Measurements from ENCODE around the gene MAJIN.

DNA sequence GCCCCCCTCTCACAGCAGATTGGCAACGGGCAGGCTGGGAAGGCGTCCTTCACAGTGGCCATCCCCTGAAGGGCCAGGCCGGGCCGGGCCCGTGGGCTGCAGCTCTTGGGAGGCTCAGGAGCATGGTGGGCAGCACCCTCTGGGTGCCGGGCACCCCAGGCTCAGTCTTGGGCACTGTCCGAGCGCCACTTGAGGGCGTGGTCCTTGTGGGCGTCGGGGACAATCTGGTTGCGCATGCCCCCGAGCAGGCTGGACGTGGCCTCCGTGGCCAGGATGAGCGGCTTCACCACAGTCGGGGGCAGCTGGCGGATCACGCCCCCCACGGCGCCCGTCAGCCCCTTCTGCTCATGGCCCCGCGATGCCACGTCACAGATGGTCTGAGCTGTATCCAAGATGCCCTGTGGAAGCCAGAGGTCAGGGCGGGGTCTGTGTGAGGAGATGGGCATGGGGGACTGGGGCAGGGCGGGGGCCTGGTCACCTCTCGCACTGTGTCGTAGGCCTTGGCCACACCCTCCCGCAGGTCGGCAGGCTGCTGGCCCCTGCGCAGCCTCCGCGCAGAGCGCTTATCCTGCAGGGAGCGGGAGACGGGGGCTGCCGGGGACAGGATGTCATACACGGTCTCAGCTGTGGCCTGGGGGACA, 77.0 kb downstream of the MAJIN start:
- TF ChIP-seq EZH2 (IDR thresholded peaks at IDR 0.05; ENCODE audit: low read depth, unreplicated experiment) (no peak), CREB1 (CRISPR knock-in tag; IDR thresholded peaks at IDR 0.05; ENCODE audit: low read depth) (no peak), POLR2AphosphoS5 (IDR thresholded peaks at IDR 0.05; ENCODE audit: low read depth) (no peak), EZH2phosphoT487 (IDR thresholded peaks at IDR 0.05; ENCODE audit: unreplicated experiment) (no peak), JUNB (IDR thresholded peaks at IDR 0.05; ENCODE audit: unreplicated experiment) (no peak), STAT1 (IDR thresholded peaks at IDR 0.05; ENCODE audit: unreplicated experiment) (no peak), NANOG (IDR thresholded peaks at IDR 0.05; ENCODE audit: borderline replicate concordance) (no peak), ZNF331 (CRISPR knock-in tag; IDR thresholded peaks at IDR 0.05; ENCODE audit: low read depth) (no peak)
- TF ChIP-seq, protein P1, sequence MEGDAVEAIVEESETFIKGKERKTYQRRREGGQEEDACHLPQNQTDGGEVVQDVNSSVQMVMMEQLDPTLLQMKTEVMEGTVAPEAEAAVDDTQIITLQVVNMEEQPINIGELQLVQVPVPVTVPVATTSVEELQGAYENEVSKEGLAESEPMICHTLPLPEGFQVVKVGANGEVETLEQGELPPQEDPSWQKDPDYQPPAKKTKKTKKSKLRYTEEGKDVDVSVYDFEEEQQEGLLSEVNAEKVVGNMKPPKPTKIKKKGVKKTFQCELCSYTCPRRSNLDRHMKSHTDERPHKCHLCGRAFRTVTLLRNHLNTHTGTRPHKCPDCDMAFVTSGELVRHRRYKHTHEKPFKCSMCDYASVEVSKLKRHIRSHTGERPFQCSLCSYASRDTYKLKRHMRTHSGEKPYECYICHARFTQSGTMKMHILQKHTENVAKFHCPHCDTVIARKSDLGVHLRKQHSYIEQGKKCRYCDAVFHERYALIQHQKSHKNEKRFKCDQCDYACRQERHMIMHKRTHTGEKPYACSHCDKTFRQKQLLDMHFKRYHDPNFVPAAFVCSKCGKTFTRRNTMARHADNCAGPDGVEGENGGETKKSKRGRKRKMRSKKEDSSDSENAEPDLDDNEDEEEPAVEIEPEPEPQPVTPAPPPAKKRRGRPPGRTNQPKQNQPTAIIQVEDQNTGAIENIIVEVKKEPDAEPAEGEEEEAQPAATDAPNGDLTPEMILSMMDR (conservative IDR thresholded peaks at IDR 0.05; ENCODE audit: low read depth in 2 of 2): no peak
- TF ChIP-seq, protein P2, sequence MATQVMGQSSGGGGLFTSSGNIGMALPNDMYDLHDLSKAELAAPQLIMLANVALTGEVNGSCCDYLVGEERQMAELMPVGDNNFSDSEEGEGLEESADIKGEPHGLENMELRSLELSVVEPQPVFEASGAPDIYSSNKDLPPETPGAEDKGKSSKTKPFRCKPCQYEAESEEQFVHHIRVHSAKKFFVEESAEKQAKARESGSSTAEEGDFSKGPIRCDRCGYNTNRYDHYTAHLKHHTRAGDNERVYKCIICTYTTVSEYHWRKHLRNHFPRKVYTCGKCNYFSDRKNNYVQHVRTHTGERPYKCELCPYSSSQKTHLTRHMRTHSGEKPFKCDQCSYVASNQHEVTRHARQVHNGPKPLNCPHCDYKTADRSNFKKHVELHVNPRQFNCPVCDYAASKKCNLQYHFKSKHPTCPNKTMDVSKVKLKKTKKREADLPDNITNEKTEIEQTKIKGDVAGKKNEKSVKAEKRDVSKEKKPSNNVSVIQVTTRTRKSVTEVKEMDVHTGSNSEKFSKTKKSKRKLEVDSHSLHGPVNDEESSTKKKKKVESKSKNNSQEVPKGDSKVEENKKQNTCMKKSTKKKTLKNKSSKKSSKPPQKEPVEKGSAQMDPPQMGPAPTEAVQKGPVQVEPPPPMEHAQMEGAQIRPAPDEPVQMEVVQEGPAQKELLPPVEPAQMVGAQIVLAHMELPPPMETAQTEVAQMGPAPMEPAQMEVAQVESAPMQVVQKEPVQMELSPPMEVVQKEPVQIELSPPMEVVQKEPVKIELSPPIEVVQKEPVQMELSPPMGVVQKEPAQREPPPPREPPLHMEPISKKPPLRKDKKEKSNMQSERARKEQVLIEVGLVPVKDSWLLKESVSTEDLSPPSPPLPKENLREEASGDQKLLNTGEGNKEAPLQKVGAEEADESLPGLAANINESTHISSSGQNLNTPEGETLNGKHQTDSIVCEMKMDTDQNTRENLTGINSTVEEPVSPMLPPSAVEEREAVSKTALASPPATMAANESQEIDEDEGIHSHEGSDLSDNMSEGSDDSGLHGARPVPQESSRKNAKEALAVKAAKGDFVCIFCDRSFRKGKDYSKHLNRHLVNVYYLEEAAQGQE (IDR thresholded peaks at IDR 0.05; ENCODE audit: unreplicated experiment): no peak
- TF ChIP-seq, protein P3, sequence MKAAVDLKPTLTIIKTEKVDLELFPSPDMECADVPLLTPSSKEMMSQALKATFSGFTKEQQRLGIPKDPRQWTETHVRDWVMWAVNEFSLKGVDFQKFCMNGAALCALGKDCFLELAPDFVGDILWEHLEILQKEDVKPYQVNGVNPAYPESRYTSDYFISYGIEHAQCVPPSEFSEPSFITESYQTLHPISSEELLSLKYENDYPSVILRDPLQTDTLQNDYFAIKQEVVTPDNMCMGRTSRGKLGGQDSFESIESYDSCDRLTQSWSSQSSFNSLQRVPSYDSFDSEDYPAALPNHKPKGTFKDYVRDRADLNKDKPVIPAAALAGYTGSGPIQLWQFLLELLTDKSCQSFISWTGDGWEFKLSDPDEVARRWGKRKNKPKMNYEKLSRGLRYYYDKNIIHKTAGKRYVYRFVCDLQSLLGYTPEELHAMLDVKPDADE (IDR thresholded peaks at IDR 0.05): no peak
